Esophagus squamous epithelium (tissue), 4 donors: ENCODE data around the gene CELF4.

Source experiments
- POLR2A ChIP-seq, 4 donors: fragments of 450-650 bp; IDR thresholded peaks; one replicate each; pipeline ENCODE4 v1.6.1; 2017; ENCODE audit warnings: antibody characterized with exemption in 4 of 4, mild to moderate bottlenecking in 4 of 4, moderate library complexity in 3 of 4
- TF ChIP-seq, protein P1 (sequence below), 6 experiments: fragments of 450-650 bp in 4 of 6; fragments of 200-600 bp in 2 of 6; sonication (generic) in 2 of 6; IDR thresholded peaks; one replicate each; pipeline ENCODE4 v1.5.1; 2016 to 2019; ENCODE audit warnings: antibody characterized with exemption in 6 of 6, mild to moderate bottlenecking in 4 of 6, moderate library complexity in 4 of 6

DNA sequence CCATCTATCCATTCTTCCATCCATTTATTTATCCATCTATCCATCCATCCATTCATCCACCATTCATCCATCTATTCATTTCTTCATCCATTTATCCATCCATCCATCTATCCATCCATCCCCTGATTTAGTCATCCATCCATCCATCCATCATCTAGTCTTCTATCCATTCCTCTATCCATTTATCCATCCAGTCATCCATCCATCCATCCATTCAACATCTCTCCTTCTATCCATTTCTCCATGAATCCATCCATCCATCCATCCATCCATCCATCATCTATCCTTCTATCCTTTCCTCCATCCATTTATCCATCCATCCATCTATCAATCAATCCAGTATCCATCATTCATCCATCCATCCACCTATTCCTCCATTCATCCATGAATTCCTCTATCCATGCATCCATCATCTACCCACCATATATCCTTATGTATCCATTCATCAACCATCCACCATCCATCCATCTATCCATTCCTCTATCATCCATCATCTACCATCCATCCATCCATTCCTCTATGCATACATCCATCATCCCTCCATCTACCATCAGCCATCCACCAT lies 185.0 kb downstream of the CELF4 start:
- TF ChIP-seq, protein P1, sequence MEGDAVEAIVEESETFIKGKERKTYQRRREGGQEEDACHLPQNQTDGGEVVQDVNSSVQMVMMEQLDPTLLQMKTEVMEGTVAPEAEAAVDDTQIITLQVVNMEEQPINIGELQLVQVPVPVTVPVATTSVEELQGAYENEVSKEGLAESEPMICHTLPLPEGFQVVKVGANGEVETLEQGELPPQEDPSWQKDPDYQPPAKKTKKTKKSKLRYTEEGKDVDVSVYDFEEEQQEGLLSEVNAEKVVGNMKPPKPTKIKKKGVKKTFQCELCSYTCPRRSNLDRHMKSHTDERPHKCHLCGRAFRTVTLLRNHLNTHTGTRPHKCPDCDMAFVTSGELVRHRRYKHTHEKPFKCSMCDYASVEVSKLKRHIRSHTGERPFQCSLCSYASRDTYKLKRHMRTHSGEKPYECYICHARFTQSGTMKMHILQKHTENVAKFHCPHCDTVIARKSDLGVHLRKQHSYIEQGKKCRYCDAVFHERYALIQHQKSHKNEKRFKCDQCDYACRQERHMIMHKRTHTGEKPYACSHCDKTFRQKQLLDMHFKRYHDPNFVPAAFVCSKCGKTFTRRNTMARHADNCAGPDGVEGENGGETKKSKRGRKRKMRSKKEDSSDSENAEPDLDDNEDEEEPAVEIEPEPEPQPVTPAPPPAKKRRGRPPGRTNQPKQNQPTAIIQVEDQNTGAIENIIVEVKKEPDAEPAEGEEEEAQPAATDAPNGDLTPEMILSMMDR (IDR thresholded peaks at IDR 0.05): no peak
- no peak for TF ChIP-seq POLR2A (IDR thresholded peaks at IDR 0.05)
